ENCODE results near the gene RELN.
"Not testable (repeated sequence)": the region's sequence is repeated elsewhere in the genome, so short reads cannot be mapped to it uniquely, and the experiment has no call there.

The RELN gene

DNA sequence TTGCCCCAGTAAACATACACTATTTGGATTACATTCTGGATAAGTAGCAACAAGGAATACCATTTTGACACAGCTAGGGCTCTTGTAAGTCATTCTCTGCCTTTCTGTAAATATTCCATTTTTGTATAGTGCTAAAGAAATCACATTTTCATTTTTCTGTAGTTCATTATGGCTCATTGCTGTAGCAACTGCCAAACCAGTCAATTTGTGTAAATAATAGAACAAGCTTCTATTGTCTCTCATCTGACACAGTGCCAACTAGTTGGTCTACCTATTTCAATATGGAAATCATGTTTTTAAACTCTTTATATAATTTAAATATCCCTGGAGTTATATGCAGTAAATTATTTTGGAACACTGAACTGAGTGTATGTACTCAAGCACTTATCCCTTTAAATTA is 193.7 kb downstream of the RELN start:
- Mint-ChIP-seq H3K9me3 (ENCODE audit: low read depth) (no peaks in the 10 kb centered on the region), H3K4me3 (no peak overlapping the region), H3K27ac (no peak overlapping the region), H3K4me1 (ENCODE audit: low read depth) (no peaks in the 10 kb centered on the region), H3K36me3 (no peaks in the 10 kb centered on the region), H3K27me3 (no peaks in the 10 kb centered on the region)

DNA sequence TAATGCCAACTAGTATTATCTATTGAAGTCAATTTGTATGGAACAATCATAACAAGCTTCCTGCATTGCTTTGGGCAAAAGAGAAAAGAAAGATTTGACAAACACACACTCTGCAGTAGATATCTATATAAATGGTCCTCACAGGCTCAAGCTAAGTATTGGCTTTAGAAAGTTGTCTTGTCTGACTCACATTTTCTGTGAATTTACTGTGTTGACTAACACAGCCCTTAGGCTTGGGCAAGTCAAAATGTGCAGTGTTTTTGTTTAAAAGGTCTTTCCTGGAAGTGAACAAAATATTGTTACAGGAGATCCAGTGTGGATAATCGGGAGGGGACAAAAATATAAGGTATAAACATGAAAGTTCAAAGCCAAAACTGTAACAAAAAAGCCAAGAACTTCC is 194.4 kb downstream of the RELN start:
- Mint-ChIP-seq H3K27ac (no peak overlapping the region), H3K36me3 (no peaks in the 10 kb centered on the region), H3K4me1 (ENCODE audit: low read depth) (no peaks in the 10 kb centered on the region), H3K4me3 (no peak overlapping the region), H3K9me3 (ENCODE audit: low read depth) (no peaks in the 10 kb centered on the region), H3K27me3 (no peaks in the 10 kb centered on the region)

DNA sequence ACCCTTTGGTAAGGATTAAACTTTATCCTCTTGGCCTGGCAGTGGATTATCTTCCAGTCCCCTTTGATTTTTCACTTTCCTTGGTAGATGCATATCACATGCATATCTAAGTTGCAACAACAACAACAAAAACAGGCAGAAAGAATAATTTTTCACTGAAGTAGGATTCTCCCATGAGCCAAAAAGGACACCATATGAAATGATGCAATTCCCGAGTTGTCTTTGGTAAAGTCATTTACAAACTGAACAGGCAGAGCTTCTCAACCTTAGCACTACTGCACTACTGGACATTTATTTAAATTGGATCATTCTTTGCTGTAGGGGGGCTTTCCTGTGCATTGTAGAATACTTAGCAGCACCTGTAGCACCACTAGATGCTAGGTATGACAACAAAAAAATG is 195.0 kb downstream of the RELN start:
- Mint-ChIP-seq H3K4me3 (no peak overlapping the region), H3K36me3 (no peaks in the 10 kb centered on the region), H3K9me3 (ENCODE audit: low read depth) (no peaks in the 10 kb centered on the region), H3K27ac (no peak overlapping the region), H3K27me3 (no peaks in the 10 kb centered on the region), H3K4me1 (ENCODE audit: low read depth) (no peaks in the 10 kb centered on the region)

DNA sequence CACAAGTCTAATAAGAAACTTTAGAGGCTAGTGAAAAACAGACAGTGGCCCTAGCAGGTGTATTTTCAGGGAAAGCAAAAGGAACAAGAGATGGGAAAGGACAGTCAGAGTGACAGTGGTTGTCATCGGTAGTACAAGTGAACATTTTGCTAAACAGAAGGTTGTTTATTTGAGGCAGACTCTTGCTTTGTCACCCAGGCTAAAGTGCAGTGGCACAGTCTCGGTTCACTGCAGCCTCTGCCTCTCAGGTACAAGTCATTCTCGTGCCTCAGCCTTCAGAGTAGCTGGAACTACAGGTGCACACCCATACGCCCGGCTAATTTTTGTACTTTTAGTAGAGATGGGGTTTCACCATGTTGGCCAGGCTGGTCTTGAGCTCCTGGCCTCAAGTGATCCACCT is 195.8 kb downstream of the RELN start:
- no peaks in the 10 kb centered on the region for H3K4me1 Mint-ChIP-seq (ENCODE audit: low read depth)
- no peaks in the 10 kb centered on the region for H3K27me3 Mint-ChIP-seq
- no peak overlapping the region for H3K27ac Mint-ChIP-seq
- no peaks in the 10 kb centered on the region for H3K36me3 Mint-ChIP-seq
- H3K9me3 Mint-ChIP-seq (ENCODE audit: low read depth): no peaks in the 10 kb centered on the region
- H3K4me3 Mint-ChIP-seq: no peak overlapping the region

GRCh38 chr7:103791894-103792293 is 197.6 kb downstream of the RELN start:
- Mint-ChIP-seq H3K36me3 (no peaks in the 10 kb centered on the region), H3K4me1 (ENCODE audit: low read depth) (no peaks in the 10 kb centered on the region), H3K9me3 (ENCODE audit: low read depth) (no peaks in the 10 kb centered on the region), H3K4me3 (no peak overlapping the region), H3K27ac (no peak overlapping the region), H3K27me3 (no peaks in the 10 kb centered on the region)

DNA sequence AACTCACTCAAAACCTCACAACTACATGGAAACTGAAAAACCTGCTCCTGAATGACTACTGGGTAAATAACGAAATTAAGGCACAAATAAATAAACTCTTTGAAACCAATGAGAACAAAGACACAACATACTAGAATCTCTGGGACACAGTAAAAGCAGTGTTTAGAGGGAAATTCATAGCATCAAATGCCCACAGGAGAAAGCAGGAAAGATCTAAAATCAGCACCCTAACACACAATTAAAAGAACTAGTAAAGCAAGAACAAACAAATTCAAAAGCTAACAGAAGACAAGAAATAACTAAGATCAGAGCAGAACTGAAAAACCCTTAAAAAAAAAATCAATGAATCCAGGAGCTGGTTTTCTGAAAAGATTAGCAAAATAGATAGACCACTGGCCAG is 202.4 kb downstream of the RELN start:
- not testable (repeated sequence) for H3K4me3 Mint-ChIP-seq; H3K36me3 Mint-ChIP-seq; H3K4me1 Mint-ChIP-seq (ENCODE audit: low read depth); H3K9me3 Mint-ChIP-seq (ENCODE audit: low read depth); H3K27me3 Mint-ChIP-seq; H3K27ac Mint-ChIP-seq

GRCh38 chr7:103784646-103785286 is 204.7 kb downstream of the RELN start:
- peaks cover 1% of the 10 kb centered on the region for H3K27me3 Mint-ChIP-seq
- peaks cover 4% of the 10 kb centered on the region for H3K9me3 Mint-ChIP-seq (ENCODE audit: low read depth)
- H3K4me1 Mint-ChIP-seq (ENCODE audit: low read depth): no peaks in the 10 kb centered on the region
- H3K36me3 Mint-ChIP-seq: no peaks in the 10 kb centered on the region
- no peak overlapping the region for H3K4me3 Mint-ChIP-seq
- H3K27ac Mint-ChIP-seq: no peak overlapping the region

- H3K4me1 Mint-ChIP-seq (ENCODE audit: low read depth): no peaks in the 10 kb centered on the region
- H3K9me3 Mint-ChIP-seq (ENCODE audit: low read depth): peaks cover 4% of the 10 kb centered on the region
- peaks cover 1% of the 10 kb centered on the region for H3K27me3 Mint-ChIP-seq
- no peaks in the 10 kb centered on the region for H3K36me3 Mint-ChIP-seq
- H3K27ac Mint-ChIP-seq: no peak overlapping the region
- H3K4me3 Mint-ChIP-seq: no peak overlapping the region
Measured at GRCh38 chr7:103781409-103781808, 208.0 kb downstream of the RELN start.

DNA sequence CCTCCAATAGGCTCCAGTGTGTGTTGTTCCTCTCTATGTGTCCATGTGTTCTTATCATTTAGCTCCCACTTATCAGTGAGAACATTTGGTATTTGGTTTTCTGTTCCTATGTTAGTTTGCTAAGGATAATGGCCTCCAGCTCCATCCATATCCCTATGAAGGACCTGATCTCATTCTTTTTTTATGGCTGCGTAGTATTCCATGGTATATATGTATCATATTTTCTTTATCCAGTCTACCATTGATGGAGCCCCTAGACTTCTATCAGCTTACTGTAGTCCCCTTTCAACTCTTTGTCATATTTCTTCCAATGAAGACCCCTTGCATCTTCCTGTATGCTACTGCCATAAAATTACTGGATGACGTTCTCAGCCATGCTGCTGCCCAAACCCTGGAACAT is 208.9 kb downstream of the RELN start:
- not testable (repeated sequence) for H3K4me1 Mint-ChIP-seq (ENCODE audit: low read depth); H3K27me3 Mint-ChIP-seq; H3K27ac Mint-ChIP-seq; H3K36me3 Mint-ChIP-seq; H3K9me3 Mint-ChIP-seq (ENCODE audit: low read depth); H3K4me3 Mint-ChIP-seq

- peaks cover 4% of the 10 kb centered on the region for H3K9me3 Mint-ChIP-seq (ENCODE audit: low read depth)
- H3K4me3 Mint-ChIP-seq: no peak overlapping the region
- H3K27ac Mint-ChIP-seq: no peak overlapping the region
- H3K27me3 Mint-ChIP-seq: peaks cover 1% of the 10 kb centered on the region
- H3K4me1 Mint-ChIP-seq (ENCODE audit: low read depth): no peaks in the 10 kb centered on the region
- H3K36me3 Mint-ChIP-seq: no peaks in the 10 kb centered on the region
Measured at GRCh38 chr7:103777440-103777839, 212.0 kb downstream of the RELN start.

- H3K9me3 Mint-ChIP-seq (ENCODE audit: low read depth): no peaks in the 10 kb centered on the region
- H3K27ac Mint-ChIP-seq: no peak overlapping the region
- peaks cover 2% of the 10 kb centered on the region for H3K27me3 Mint-ChIP-seq
- no peaks in the 10 kb centered on the region for H3K4me1 Mint-ChIP-seq (ENCODE audit: low read depth)
- H3K36me3 Mint-ChIP-seq: no peaks in the 10 kb centered on the region
- H3K4me3 Mint-ChIP-seq: no peak overlapping the region
Measured at GRCh38 chr7:103773726-103774125, 215.7 kb downstream of the RELN start.

DNA sequence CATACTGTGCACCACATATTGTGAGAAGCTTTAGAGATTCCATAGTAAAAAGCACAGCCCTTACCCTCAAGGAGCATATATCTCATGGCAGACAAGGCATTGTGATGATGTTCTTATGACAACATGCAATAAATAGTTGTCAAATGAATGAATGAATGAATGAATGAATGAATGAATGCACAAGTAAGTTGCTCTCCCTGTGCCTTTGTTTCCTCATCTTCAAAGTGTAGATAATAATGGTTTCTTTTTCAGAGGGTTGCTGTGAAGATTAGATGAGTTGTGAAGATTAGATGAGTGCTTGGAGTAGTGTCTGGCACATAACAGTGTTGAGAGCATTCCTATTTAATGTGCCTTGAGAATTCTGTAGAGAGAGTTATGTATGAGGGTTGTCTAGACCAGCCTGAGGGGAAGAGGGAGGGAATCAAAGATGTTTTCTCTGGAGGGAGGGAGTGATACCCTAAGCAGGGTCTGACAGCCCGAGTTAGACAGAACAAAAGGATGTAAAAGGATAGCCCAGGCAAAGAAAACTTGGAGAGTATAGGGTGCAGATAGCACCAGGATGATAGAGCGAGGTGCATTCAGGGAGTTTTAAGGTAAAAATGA is 217.2 kb downstream of the RELN start:
- Mint-ChIP-seq H3K27me3 (peaks cover 2% of the 10 kb centered on the region), H3K36me3 (no peaks in the 10 kb centered on the region), H3K27ac (no peak overlapping the region), H3K9me3 (ENCODE audit: low read depth) (no peaks in the 10 kb centered on the region), H3K4me3 (no peak overlapping the region), H3K4me1 (ENCODE audit: low read depth) (no peaks in the 10 kb centered on the region)

GRCh38 chr7:103771294-103771693 is 218.2 kb downstream of the RELN start:
- Mint-ChIP-seq H3K4me1 (ENCODE audit: low read depth) (no peaks in the 10 kb centered on the region), H3K36me3 (no peaks in the 10 kb centered on the region), H3K27ac (no peak overlapping the region), H3K9me3 (ENCODE audit: low read depth) (no peaks in the 10 kb centered on the region), H3K4me3 (no peak overlapping the region), H3K27me3 (peaks cover 2% of the 10 kb centered on the region)

GRCh38 chr7:103766660-103767059 is 222.8 kb downstream of the RELN start:
- no peaks in the 10 kb centered on the region for H3K36me3 Mint-ChIP-seq

DNA sequence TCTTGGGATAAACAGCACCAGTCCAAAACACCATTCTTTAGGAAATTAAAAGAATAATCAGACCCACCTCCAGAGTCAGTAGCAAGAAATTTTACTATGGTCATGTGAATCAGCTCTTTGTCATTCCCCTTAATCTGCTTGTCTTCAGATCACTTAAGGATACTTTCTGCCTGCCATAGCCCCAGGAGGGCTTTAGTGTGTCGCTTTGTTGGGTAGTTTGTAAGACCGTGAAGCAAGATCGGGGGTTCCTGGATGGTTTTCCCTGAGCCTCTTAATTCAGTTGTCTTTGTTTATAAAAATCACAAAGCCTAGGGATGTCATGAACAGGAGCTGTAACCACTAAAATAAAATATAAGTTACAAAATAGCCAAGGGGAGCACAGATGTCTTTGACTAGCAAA is 223.6 kb downstream of the RELN start:
- H3K36me3 Mint-ChIP-seq: no peaks in the 10 kb centered on the region
- H3K9me3 Mint-ChIP-seq (ENCODE audit: low read depth): no peaks in the 10 kb centered on the region
- H3K27ac Mint-ChIP-seq: no peak overlapping the region
- no peaks in the 10 kb centered on the region for H3K4me1 Mint-ChIP-seq (ENCODE audit: low read depth)
- H3K27me3 Mint-ChIP-seq: no peaks in the 10 kb centered on the region
- no peak overlapping the region for H3K4me3 Mint-ChIP-seq

More at GRCh38 chr7:103766660-103767059, 222.8 kb downstream of the RELN start:
- no peaks in the 10 kb centered on the region for H3K9me3 Mint-ChIP-seq (ENCODE audit: low read depth)
- H3K27me3 Mint-ChIP-seq: peaks cover 2% of the 10 kb centered on the region
- no peak overlapping the region for H3K4me3 Mint-ChIP-seq
- no peak overlapping the region for H3K27ac Mint-ChIP-seq
- H3K4me1 Mint-ChIP-seq (ENCODE audit: low read depth): no peaks in the 10 kb centered on the region

DNA sequence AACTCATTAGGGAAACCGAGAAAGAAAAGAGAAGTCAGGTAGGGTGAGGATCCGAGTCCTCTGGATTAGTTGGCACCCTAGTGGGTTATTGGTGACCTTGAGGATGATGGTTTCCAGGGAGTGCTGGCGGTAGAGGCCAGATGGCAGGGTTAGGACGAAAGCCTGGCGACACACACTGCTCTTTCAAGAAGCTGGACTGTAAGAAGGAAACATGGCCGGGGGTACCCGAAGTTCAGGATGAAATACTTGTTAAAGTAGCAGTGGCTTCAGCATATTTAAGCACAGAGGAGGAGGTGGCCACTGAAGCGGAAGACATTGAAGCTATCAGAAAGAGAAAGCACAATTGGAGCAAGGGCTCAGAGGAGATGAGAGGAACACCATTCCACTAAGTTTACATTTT is 224.6 kb downstream of the RELN start:
- no peak overlapping the region for H3K4me3 Mint-ChIP-seq
- no peak overlapping the region for H3K27ac Mint-ChIP-seq

More for the DNA sequence above, 224.6 kb downstream of the RELN start:
- H3K9me3 Mint-ChIP-seq (ENCODE audit: low read depth): no peaks in the 10 kb centered on the region
- H3K4me1 Mint-ChIP-seq (ENCODE audit: low read depth): no peaks in the 10 kb centered on the region
- no peaks in the 10 kb centered on the region for H3K27me3 Mint-ChIP-seq
- H3K36me3 Mint-ChIP-seq: no peaks in the 10 kb centered on the region
